Stimulated activated memory B cell treated with anti-CD40 and anti-IgM and Interleukin-4, amounts not matched to agents 10 μg/mL and 1 μg/mL and 100 μg/mL, for 72 hours (primary cell): ENCODE measurements around the gene TCEANC2.

Experiments used
- ATAC-seq: fragments of 150-1000 bp; cut with Tn5 transposase; 2 replicates; pipeline ENCODE4 v1.10.0; 2021
- H3K27ac Mint-ChIP-seq: one replicate; pipeline ENCODE4 v1.8.0; 2022; ENCODE audit warnings: mild to moderate bottlenecking, mixed read lengths
- H3K27me3 Mint-ChIP-seq: one replicate; pipeline ENCODE4 v1.8.0; 2022; ENCODE audit warnings: mixed read lengths
- H3K36me3 Mint-ChIP-seq: one replicate; pipeline ENCODE4 v1.8.0; 2022; ENCODE audit warnings: mixed read lengths
- H3K4me1 Mint-ChIP-seq: one replicate; pipeline ENCODE4 v1.8.0; 2022; ENCODE audit warnings: mixed read lengths
- H3K4me3 Mint-ChIP-seq: one replicate; pipeline ENCODE4 v1.8.0; 2022; ENCODE audit warnings: mild to moderate bottlenecking, moderate library complexity, mixed read lengths
- H3K9me3 Mint-ChIP-seq: one replicate; pipeline ENCODE4 v1.8.0; 2022; ENCODE audit warnings: mixed read lengths

TCEANC2 gene

GRCh38 chr1:54051933-54052430, 1.4 kb upstream of the TCEANC2 start:
- Mint-ChIP-seq H3K4me3 (no peak overlapping the region), H3K36me3 (peaks cover 9% of the 10 kb centered on the region), H3K4me1 (peaks cover 27% of the 10 kb centered on the region), H3K27ac (no peak overlapping the region), H3K9me3 (no peaks in the 10 kb centered on the region), H3K27me3 (no peaks in the 10 kb centered on the region)
- no peak for ATAC-seq

GRCh38 chr1:54052431-54052933, 926 bp upstream of the TCEANC2 start:
- H3K36me3 Mint-ChIP-seq: peaks cover 14% of the 10 kb centered on the region
- no peaks in the 10 kb centered on the region for H3K9me3 Mint-ChIP-seq
- H3K27me3 Mint-ChIP-seq: no peaks in the 10 kb centered on the region
- no peak overlapping the region for H3K27ac Mint-ChIP-seq
- no peak overlapping the region for H3K4me3 Mint-ChIP-seq
- H3K4me1 Mint-ChIP-seq: peaks cover 27% of the 10 kb centered on the region
- ATAC-seq: peak; percentile 21

- H3K27ac Mint-ChIP-seq: no peak overlapping the region
- no peak for ATAC-seq
- no peaks in the 10 kb centered on the region for H3K9me3 Mint-ChIP-seq
- no peak overlapping the region for H3K4me3 Mint-ChIP-seq
- H3K27me3 Mint-ChIP-seq: no peaks in the 10 kb centered on the region
- peaks cover 35% of the 10 kb centered on the region for H3K4me1 Mint-ChIP-seq
- H3K36me3 Mint-ChIP-seq: peaks cover 28% of the 10 kb centered on the region
These were observed 483 bp downstream of the TCEANC2 start for GRCh38 chr1:54053745-54054437.

- Mint-ChIP-seq H3K27ac (no peak overlapping the region), H3K36me3 (peaks cover 33% of the 10 kb centered on the region), H3K4me1 (peaks cover 36% of the 10 kb centered on the region)
These were observed 986 bp downstream of the TCEANC2 start for GRCh38 chr1:54054438-54054749.

GRCh38 chr1:54064299-54064698, 10.9 kb downstream of the TCEANC2 start:
- Mint-ChIP-seq H3K4me1 (no peaks in the 10 kb centered on the region), H3K27ac (no peak overlapping the region), H3K27me3 (no peaks in the 10 kb centered on the region), H3K9me3 (no peaks in the 10 kb centered on the region), H3K4me3 (no peak overlapping the region), H3K36me3 (peaks cover 14% of the 10 kb centered on the region)
- no peak for ATAC-seq

More at GRCh38 chr1:54054438-54054749, 986 bp downstream of the TCEANC2 start:
- H3K27me3 Mint-ChIP-seq: no peaks in the 10 kb centered on the region
- no peak for ATAC-seq
- H3K9me3 Mint-ChIP-seq: no peaks in the 10 kb centered on the region
- no peak overlapping the region for H3K4me3 Mint-ChIP-seq

GRCh38 chr1:54069791-54070170, 16.4 kb downstream of the TCEANC2 start:
- Mint-ChIP-seq H3K27ac (no peak overlapping the region), H3K9me3 (no peaks in the 10 kb centered on the region), H3K4me1 (no peaks in the 10 kb centered on the region), H3K4me3 (no peak overlapping the region), H3K36me3 (peaks cover 13% of the 10 kb centered on the region), H3K27me3 (no peaks in the 10 kb centered on the region)
- ATAC-seq: no peak

GRCh38 chr1:54070171-54070837, 16.9 kb downstream of the TCEANC2 start:
- Mint-ChIP-seq H3K27me3 (no peaks in the 10 kb centered on the region), H3K36me3 (peaks cover 13% of the 10 kb centered on the region), H3K4me1 (no peaks in the 10 kb centered on the region), H3K9me3 (no peaks in the 10 kb centered on the region), H3K27ac (no peak overlapping the region), H3K4me3 (no peak overlapping the region)
- ATAC-seq: peak; percentile 67

GRCh38 chr1:54077359-54077758, 24.0 kb downstream of the TCEANC2 start:
- peaks cover 14% of the 10 kb centered on the region for H3K4me1 Mint-ChIP-seq
- H3K27me3 Mint-ChIP-seq: no peaks in the 10 kb centered on the region
- no peaks in the 10 kb centered on the region for H3K9me3 Mint-ChIP-seq
- ATAC-seq: no peak
- peaks cover 29% of the 10 kb centered on the region for H3K36me3 Mint-ChIP-seq
- no peak overlapping the region for H3K4me3 Mint-ChIP-seq
- no peak overlapping the region for H3K27ac Mint-ChIP-seq

- Mint-ChIP-seq H3K27me3 (no peaks in the 10 kb centered on the region), H3K4me3 (no peak overlapping the region), H3K4me1 (peaks cover 20% of the 10 kb centered on the region), H3K9me3 (no peaks in the 10 kb centered on the region), H3K27ac (no peak overlapping the region), H3K36me3 (peaks cover 39% of the 10 kb centered on the region)
- ATAC-seq: no peak
These were observed 27.2 kb downstream of the TCEANC2 start for GRCh38 chr1:54080598-54081049.

- H3K4me1 Mint-ChIP-seq: peaks cover 18% of the 10 kb centered on the region
- H3K36me3 Mint-ChIP-seq: peaks cover 43% of the 10 kb centered on the region
- no peak overlapping the region for H3K4me3 Mint-ChIP-seq
- H3K9me3 Mint-ChIP-seq: no peaks in the 10 kb centered on the region
- H3K27ac Mint-ChIP-seq: peak overlapping the region; percentile 9
- ATAC-seq: peak; percentile 73
- no peaks in the 10 kb centered on the region for H3K27me3 Mint-ChIP-seq
These were observed 28.2 kb downstream of the TCEANC2 start for GRCh38 chr1:54081306-54082270.

GRCh38 chr1:54084794-54085193, 31.4 kb downstream of the TCEANC2 start:
- peaks cover 32% of the 10 kb centered on the region for H3K36me3 Mint-ChIP-seq
- no peak for ATAC-seq
- no peak overlapping the region for H3K27ac Mint-ChIP-seq
- H3K27me3 Mint-ChIP-seq: no peaks in the 10 kb centered on the region
- H3K4me1 Mint-ChIP-seq: peaks cover 12% of the 10 kb centered on the region
- no peak overlapping the region for H3K4me3 Mint-ChIP-seq
- no peaks in the 10 kb centered on the region for H3K9me3 Mint-ChIP-seq

- Mint-ChIP-seq H3K9me3 (no peaks in the 10 kb centered on the region), H3K36me3 (peaks cover 34% of the 10 kb centered on the region), H3K4me1 (peaks cover 6% of the 10 kb centered on the region), H3K27me3 (no peaks in the 10 kb centered on the region), H3K4me3 (no peak overlapping the region), H3K27ac (no peak overlapping the region)
- no peak for ATAC-seq
These were observed 33.3 kb downstream of the TCEANC2 start for GRCh38 chr1:54086754-54087153.

- no peaks in the 10 kb centered on the region for H3K27me3 Mint-ChIP-seq
- no peak overlapping the region for H3K4me3 Mint-ChIP-seq
- H3K4me1 Mint-ChIP-seq: no peaks in the 10 kb centered on the region
- H3K36me3 Mint-ChIP-seq: peaks cover 32% of the 10 kb centered on the region
- no peaks in the 10 kb centered on the region for H3K9me3 Mint-ChIP-seq
- H3K27ac Mint-ChIP-seq: no peak overlapping the region
- ATAC-seq: no peak
These were observed 35.0 kb downstream of the TCEANC2 start for GRCh38 chr1:54088385-54088784.

- H3K27ac Mint-ChIP-seq: no peak overlapping the region
- H3K4me1 Mint-ChIP-seq: no peaks in the 10 kb centered on the region
- H3K9me3 Mint-ChIP-seq: no peaks in the 10 kb centered on the region
- peaks cover 36% of the 10 kb centered on the region for H3K36me3 Mint-ChIP-seq
- no peaks in the 10 kb centered on the region for H3K27me3 Mint-ChIP-seq
- ATAC-seq: no peak
- no peak overlapping the region for H3K4me3 Mint-ChIP-seq
These were observed 38.3 kb downstream of the TCEANC2 start for GRCh38 chr1:54091666-54092065.
